AG04449 (cell line): ENCODE data around the gene EVA1C.
"Not testable (repeated sequence)": the region's sequence is repeated elsewhere in the genome, so short reads cannot be mapped to it uniquely, and the experiment has no call there.

Experiments used
- CTCF ChIA-PET: fragments of 350-600 bp; formaldehyde crosslinking; extraction: SDS; loops from one replicate; lab custom pipeline; 2021; ENCODE audit warnings: antibody characterized with exemption; lab: Yijun Ruan, JAX
- POLR2A ChIA-PET: fragments of 400-600, 350-600 bp; formaldehyde crosslinking; extraction: SDS; loops from one replicate; lab custom pipeline; 2020; ENCODE audit warnings: antibody characterized with exemption, inconsistent platforms; lab: Yijun Ruan, JAX
- DNase-seq: peaks from one replicate; pipeline ENCODE4 v3.0.0-alpha.2; 2010; ENCODE audit warnings: low read depth, low spot score
- H3K4me3 ChIP-seq: 2 replicates; pipeline ENCODE4 v1.5.1; 2011; ENCODE audit warnings: low read depth, mild to moderate bottlenecking, control low read depth, low read length
- TF ChIP-seq, protein P1 (sequence below): IDR thresholded peaks from one replicate; pipeline ENCODE4 v1.5.1; 2011; ENCODE audit warnings: mild to moderate bottlenecking, moderate library complexity, low read length, control low read depth, inconsistent platforms; ENCODE audit not compliant: insufficient read depth; ENCODE audit errors: missing control alignments

EVA1C gene

DNA sequence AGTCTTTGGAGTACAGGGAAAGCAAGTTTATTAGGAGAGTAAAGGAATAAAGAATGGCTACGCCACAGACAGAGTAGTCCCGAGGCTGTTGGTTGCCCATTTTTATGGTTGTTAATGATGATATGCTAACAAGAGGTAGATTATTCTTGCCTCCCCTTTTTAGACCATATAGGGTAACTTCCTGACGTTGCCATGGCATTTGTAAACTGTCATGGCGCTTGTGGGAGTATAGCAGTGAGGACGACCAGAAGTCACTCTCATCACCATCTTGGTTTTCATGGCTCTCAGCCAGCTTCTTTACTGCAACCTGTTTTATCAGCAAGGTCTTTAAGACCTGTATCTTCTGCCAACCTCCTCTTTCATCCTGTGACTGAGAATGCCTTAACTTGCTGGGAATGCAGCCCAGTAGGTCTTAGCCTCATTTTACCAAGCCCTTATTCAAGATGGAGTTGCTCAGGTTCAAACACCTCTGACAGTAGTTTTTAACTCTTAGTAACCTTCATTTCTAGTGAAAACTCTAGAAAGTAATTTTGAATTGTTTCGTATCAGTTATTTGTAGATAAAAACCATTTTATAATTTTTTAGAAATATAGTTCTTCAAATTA is 146.6 kb downstream of the EVA1C start:
- CTCF ChIA-PET, result interaction anchor here (1.0 to 2.5 kb wide), 3 partner anchors 12 to 151 kb away, joined by 3 to 6 read pairs (median 6); no protein-coding TSS in a partner anchor
- no peak for DNase-seq
- H3K4me3 ChIP-seq, result no peak overlapping the region
- TF ChIP-seq, protein P1, sequence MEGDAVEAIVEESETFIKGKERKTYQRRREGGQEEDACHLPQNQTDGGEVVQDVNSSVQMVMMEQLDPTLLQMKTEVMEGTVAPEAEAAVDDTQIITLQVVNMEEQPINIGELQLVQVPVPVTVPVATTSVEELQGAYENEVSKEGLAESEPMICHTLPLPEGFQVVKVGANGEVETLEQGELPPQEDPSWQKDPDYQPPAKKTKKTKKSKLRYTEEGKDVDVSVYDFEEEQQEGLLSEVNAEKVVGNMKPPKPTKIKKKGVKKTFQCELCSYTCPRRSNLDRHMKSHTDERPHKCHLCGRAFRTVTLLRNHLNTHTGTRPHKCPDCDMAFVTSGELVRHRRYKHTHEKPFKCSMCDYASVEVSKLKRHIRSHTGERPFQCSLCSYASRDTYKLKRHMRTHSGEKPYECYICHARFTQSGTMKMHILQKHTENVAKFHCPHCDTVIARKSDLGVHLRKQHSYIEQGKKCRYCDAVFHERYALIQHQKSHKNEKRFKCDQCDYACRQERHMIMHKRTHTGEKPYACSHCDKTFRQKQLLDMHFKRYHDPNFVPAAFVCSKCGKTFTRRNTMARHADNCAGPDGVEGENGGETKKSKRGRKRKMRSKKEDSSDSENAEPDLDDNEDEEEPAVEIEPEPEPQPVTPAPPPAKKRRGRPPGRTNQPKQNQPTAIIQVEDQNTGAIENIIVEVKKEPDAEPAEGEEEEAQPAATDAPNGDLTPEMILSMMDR, result no peak
- POLR2A ChIA-PET, result no interaction called here

DNA sequence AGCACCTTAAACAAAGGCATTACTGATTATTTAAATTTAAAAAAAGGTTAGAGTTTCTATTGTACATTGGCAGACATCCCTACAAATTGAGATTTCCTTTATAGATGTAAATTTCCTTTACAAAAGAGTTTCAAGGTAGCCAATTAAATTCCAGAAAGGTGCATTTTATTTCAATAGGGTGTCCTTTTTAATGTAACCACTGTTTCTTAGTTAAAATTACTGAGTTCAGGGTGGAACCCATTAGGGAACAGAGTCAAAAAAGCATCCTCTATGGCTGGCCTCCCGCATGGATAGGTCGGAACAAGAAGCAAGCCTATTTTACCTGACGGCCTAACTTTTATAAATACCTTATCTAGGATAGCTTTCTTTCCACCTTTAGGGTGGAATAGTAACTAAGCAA is 148.4 kb downstream of the EVA1C start:
- no peak for DNase-seq
- POLR2A ChIA-PET, result no interaction called here
- TF ChIP-seq, protein P1, result no peak
- CTCF ChIA-PET, result interaction anchor here (1.1 to 4.9 kb wide), 11 partner anchors 9 to 166 kb away, joined by 3 to 61 read pairs (median 6); no protein-coding TSS in a partner anchor
- no peak overlapping the region for H3K4me3 ChIP-seq

DNA sequence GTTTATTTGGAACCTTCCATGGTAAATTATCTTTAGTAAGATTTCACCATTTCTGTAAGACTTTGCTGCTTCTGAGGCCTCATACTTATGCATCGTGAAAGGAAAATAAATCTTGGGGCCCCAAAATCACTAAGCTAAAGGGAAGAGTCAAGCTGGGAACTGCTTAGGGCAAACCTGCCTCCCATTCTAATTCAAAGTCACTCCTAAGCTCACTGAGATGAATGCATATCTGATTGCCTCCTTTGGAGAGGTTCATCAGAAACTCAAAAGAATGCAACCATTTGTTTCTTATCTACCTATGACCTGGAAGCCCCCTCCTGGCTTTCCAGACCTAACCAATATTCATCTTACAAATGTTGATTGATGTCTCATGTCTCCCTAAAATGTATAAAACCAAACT is 149.0 kb downstream of the EVA1C start:
- CTCF ChIA-PET, result interaction anchor here (0.9 to 4.9 kb wide), 17 partner anchors 8 to 197 kb away, joined by 3 to 61 read pairs (median 5); no protein-coding TSS in a partner anchor
- POLR2A ChIA-PET, H3K4me3 ChIP-seq, DNase-seq: not testable (repeated sequence)

DNA sequence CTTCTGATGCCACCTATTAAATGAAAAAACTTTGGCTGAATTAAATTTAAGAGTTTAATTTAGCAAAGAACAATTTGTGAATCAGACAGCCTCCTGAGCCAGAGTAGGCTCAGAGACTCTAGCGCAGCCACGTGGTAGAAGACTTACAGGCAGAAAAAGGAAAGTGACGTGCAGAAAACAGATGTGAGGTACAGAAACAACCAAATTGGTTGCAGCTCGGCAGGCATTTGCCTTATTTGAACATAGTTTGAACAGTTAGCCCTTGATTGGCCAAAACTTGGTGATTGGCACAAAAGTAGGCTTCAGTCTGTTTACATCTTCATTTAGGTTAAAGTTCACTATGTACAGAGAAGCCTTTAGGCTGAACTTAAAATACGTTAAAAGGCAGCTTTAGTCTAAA is 149.9 kb downstream of the EVA1C start:
- ChIA-PET POLR2A (no interaction called here), CTCF (interaction anchor here (0.9 to 4.9 kb wide), 16 partner anchors 9 to 198 kb away, joined by 3 to 61 read pairs (median 4); no protein-coding TSS in a partner anchor)
- TF ChIP-seq, protein P1, result peak; percentile 48
- DNase-seq, result peak; percentile 50
- H3K4me3 ChIP-seq, result no peak overlapping the region

DNA sequence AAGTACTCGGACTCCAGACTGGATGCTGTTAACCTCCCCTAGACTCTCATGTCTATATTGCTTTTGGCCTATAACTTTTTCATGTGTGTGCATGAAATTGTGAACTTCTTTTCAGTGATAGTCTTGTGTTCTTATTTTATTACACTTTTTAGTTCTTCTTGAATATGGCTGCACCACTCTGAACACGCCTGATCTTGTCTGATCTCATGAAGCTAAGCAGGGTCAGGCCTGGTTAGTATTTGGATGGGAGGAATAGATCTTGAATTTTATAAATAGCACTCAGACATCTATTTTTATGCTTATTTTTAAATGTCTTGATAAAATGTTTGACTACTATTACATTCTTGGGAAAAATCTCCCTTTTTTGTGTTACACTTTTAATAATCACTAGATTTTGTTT is 150.4 kb downstream of the EVA1C start:
- ChIA-PET POLR2A (no interaction called here), CTCF (interaction anchor here (0.7 to 4.9 kb wide), 12 partner anchors 8 to 199 kb away, joined by 3 to 61 read pairs (median 5); no protein-coding TSS in a partner anchor)
- TF ChIP-seq, protein P1, result no peak
- H3K4me3 ChIP-seq, result no peak overlapping the region
- DNase-seq, result no peak
